Lower leg skin (tissue), 4 donors: Measurements from ENCODE around the gene UBL4A. TPM values are rescaled to one million over a fixed set of nuclear protein-coding genes. Genes with fewer than 3 reads are reported as not detected.

ENCODE experiments used
- DNase-seq, 2 donors: peaks; one replicate each; pipeline ENCODE4 v3.0.0-alpha.2; 2019; ENCODE audit warnings: low spot score in 2 of 2
- H3K4me3 ChIP-seq: fragments of 200-600 bp; sonication (generic); 2 replicates; pipeline ENCODE4 v1.5.1; 2017; ENCODE audit warnings: mild to moderate bottlenecking, low read depth; ENCODE audit not compliant: poor library complexity, severe bottlenecking
- CTCF ChIP-seq, 3 donors: fragments of 450-650 bp; IDR thresholded peaks; one replicate each; pipeline ENCODE4 v1.5.1; 2016; ENCODE audit warnings: antibody characterized with exemption in 3 of 3, mild to moderate bottlenecking in 3 of 3, moderate library complexity in 2 of 3
- POLR2A ChIP-seq, 2 donors: fragments of 450-650 bp; IDR thresholded peaks; one replicate each; pipeline ENCODE4 v1.6.1; 2016 to 2017; ENCODE audit warnings: antibody characterized with exemption in 2 of 2, mild to moderate bottlenecking in 1 of 2, moderate library complexity in 1 of 2
- WGBS, 2 donors: methylation state at CpG; one replicate each; pipeline ENCODE4 v1.1.5; 2018; 5-methylcytosine and 5-hydroxymethylcytosine counted together
- intact Hi-C: fragments of 100-400 bp; cut with DNase I; formaldehyde crosslinking; loops from one replicate; pipeline ENCODE4 v1.15.0; 2023; ENCODE audit warnings: low total_unique reads
- total RNA-seq, 4 donors: library from RNA; depleted of rRNA; stranded (reverse); fragments of >200 nt; gene quantifications; one replicate each; pipeline ENCODE4 v1.1.0, GENCODE V29; 2016

UBL4A gene
- total RNA-seq, 4 donors from 2014 or later: 33.7 to 57.0 (median 50.7) TPM

GRCh38 chrX:154495472-154495922, 9.1 kb upstream of the UBL4A start:
- intact Hi-C loops: no loop called here
- WGBS, 2 donors: 77 to 81% methylated on average over 6 of the region's 6 CpGs

DNA sequence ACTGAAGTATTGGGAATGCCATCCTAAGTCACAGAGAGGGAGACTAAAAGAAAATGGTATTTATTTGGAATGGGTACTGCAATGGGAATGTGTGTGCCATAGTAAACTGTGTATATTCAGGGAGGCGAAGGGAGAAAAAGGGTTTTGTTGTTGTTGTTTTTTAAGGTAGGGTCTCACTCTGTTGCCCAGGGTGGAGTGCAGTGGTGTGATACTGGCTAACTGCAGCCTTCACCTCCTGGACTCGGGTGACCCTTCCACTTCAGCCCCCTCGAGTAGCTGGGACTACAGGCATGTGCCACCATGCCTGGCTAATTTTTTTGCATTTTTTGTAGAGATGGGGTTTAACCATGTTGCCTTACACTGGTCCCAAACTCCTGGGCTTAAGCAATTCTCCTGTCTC, 8.3 kb upstream of the UBL4A start:
- intact Hi-C loops: no loop called here
- no peak for DNase-seq
- 78 to 90% methylated on average over 3 of the region's 3 CpGs for WGBS, 2 donors
- H3K4me3 ChIP-seq: no peak overlapping the region
- TF ChIP-seq POLR2A (IDR thresholded peaks at IDR 0.05): no peak
- no peak for TF ChIP-seq CTCF (IDR thresholded peaks at IDR 0.05)

More at GRCh38 chrX:154495472-154495922, 9.1 kb upstream of the UBL4A start:
- DNase-seq: no peak
- TF ChIP-seq POLR2A (IDR thresholded peaks at IDR 0.05) (no peak), CTCF (IDR thresholded peaks at IDR 0.05) (no peak)
- H3K4me3 ChIP-seq: no peak overlapping the region

- intact Hi-C loops: no loop called here
- peak; percentile 82 to 98 for DNase-seq
- WGBS, 2 donors: 0 to 40% methylated on average over 6 to 50 of the region's 71 CpGs
- peak within 1 kb of the TSS; percentile 47 for H3K4me3 ChIP-seq
- peak in 1 of 2 donors; percentile 36 for TF ChIP-seq POLR2A (IDR thresholded peaks at IDR 0.05)
- no peak for TF ChIP-seq CTCF (IDR thresholded peaks at IDR 0.05)
These were observed 4.1 kb upstream of the UBL4A start, which contains the start of gene SLC10A3 for GRCh38 chrX:154490414-154491083. TSS of gene SLC10A3 (minus strand) at chrX:154490629. CDS start at chrX:154488940, 1,689 bp downstream.

DNA sequence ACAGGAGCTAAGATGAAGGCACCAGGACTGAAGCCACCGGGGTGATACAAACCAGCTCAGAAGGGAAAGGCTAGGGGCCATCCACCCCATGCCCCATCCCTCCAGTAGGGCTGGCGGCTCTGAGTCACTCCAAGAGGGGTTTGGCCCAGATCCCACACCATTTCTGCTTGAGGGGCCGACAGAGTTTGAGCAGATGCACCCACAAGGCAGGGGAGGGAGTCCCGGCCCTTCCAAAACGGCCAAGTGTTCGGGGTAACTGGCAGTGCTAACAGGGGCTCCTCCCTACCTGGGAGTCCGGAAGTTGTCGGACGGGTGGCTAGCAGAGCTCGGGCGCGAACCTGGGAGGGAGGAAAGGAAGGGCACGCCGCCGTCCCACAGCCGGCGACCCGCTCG, 3.6 kb upstream of the UBL4A start:
- 0 to 60% methylated on average over 2 to 19 of the region's 19 CpGs for WGBS, 2 donors
- peak overlapping the region; percentile 47 for H3K4me3 ChIP-seq
- no peak for TF ChIP-seq CTCF (IDR thresholded peaks at IDR 0.05)
- intact Hi-C loops: no loop called here
- no peak for DNase-seq

GRCh38 chrX:154489182-154489581, 2.8 kb upstream of the UBL4A start:
- no peak for TF ChIP-seq POLR2A (IDR thresholded peaks at IDR 0.05)
- TF ChIP-seq CTCF (IDR thresholded peaks at IDR 0.05): no peak
- WGBS, 2 donors: 60 to 77% methylated on average over 1 to 4 of the region's 4 CpGs
- DNase-seq: no peak
- intact Hi-C loops: no loop called here
- no peak overlapping the region for H3K4me3 ChIP-seq
